Left renal cortex interstitium (tissue), 4 donors: ENCODE measurements around the gene DNAH5. TPM values are rescaled to one million over a fixed set of nuclear protein-coding genes. Genes with fewer than 3 reads are reported as not detected.

Source experiments
- DNase-seq, 4 donors: peaks; one replicate each; pipeline ENCODE4 v3.0.0-alpha.2; 2013; ENCODE audit warnings: low read depth in 4 of 4, low spot score in 2 of 4, missing footprints in 1 of 4
- polyA plus RNA-seq, 4 donors: library from polyadenylated mRNA; unstranded; fragments of 120-200 nt; gene quantifications; one replicate each; pipeline ENCODE4 v1.2.1, GENCODE V29; 2013; ENCODE audit not compliant: insufficient read length in 4 of 4

DNAH5 gene
- polyA plus RNA-seq, 4 donors, result 2.4 to 3.4 (median 2.7) TPM

GRCh38 chr5:13735691-13736090 is 208.8 kb downstream of the DNAH5 start:
- no peak for DNase-seq

GRCh38 chr5:13731121-13731628 is 213.3 kb downstream of the DNAH5 start:
- no peak for DNase-seq

DNA sequence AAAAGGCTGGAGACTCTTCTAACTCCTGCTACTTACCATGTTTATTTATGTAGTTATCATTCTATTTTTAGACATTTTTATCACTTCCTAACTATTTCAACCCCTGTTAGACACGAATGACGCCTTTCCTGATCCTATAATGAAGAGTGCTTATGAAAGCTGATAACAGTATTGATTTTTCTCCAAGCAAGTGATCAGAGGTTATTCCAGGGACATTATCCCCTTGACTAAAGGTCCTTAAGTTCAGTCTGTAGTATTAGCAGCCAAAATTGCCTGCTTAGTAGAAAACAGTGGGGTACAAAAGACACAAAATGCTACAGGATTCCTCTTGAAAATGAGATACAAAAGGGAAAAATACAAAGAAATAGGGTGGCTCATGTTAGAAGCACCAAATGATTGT is 235.6 kb downstream of the DNAH5 start:
- DNase-seq, result no peak

DNA sequence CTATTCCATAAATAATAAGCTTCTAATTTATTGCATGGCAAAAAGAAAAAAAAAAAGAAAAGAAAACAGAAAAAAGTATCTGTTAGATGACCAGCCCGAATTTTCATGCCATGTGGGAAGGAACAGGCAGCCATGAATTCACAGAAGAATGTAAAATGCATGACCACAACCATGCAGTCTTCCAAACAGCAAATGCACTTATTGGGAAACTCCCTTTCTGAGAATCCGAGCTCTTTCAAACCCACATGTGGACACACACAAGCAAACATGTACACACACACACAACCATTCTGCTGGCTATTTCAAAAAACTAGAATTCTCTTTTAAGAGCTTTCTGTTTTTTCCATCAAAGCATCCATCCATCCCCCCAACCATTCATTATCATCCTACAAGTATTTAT is 236.1 kb downstream of the DNAH5 start:
- DNase-seq, result no peak

- DNase-seq, result no peak
Measured at GRCh38 chr5:13704396-13704795, 240.1 kb downstream of the DNAH5 start.

DNA sequence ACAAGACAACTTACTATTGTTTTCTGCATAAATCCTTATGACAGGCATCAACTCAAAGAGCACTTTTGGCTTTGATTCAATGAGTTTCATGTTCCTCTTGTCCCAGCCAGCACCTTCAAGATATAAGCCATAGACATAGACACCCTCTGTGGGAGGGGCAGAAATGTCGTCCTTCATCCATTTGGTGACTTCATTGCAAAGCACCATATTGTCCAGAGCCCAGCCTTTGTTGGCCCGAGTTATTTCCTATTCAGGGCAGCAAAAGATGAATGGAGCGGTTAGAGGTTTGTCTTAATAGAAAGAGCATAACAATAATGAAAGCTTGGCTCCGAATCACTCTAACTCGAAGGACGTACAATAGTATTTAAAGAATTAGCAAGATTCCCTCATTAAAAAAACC is 243.9 kb downstream of the DNAH5 start:
- no peak for DNase-seq

DNA sequence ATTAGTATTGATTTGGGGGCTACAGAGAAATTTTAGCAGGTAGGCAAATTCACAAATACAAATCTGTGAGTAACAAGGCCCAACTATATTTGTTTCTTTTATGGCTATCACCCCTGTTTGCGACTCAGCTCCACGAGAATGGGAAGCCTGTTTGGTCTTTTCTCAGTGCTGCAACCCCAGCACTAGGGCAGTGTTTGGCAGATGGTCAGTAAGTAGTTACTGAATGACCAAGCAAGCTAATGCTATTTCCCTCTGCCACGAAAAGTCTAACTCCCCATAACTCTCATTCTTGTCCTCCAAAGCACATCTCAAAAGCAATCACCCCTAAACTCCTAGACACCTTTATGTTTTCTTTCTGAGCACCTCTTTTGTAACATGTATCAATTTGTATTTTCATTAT is 245.6 kb downstream of the DNAH5 start:
- no peak for DNase-seq

- DNase-seq, result no peak
Measured at GRCh38 chr5:13695076-13695712, 249.3 kb downstream of the DNAH5 start.

GRCh38 chr5:13692172-13692571 is 252.3 kb downstream of the DNAH5 start:
- no peak for DNase-seq

DNA sequence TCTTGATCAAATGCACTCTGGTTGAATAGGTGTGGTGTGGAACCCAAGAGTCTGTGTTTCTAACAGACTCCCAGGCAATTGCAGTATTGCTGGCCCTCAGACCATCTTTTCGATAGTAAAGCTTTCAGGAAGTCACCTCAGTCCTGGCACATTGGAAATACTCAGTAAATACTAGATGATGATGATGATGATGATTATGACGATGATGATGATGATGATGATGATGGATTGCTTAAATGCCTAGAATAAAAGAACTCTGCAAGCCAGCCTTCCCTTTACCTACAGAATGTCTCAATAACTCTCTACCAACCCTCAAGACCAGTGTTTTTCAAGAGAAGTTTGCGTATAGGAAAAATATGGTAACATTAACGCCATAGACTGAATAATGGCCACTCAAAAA is 268.0 kb downstream of the DNAH5 start:
- no peak for DNase-seq

GRCh38 chr5:13674391-13674790 is 270.1 kb downstream of the DNAH5 start:
- no peak for DNase-seq

DNA sequence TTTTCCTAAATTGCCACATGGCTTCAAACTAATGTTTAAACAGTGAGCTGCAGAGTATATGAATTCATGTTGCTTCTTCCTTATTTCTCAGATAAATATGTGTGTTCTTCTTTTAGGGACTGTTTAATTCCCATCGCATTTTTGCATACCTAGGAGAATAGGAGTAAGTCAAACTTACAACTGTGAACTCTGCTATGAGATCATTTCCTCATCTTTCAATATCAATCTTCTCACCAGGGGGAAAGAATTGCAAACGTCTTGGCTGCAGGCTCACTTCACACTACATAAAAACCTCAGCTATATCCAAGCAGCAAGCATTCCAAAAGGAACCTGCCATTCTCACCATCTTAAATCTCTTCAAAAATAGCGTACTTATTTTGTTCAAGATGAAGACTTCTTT is 271.0 kb downstream of the DNAH5 start:
- no peak for DNase-seq

DNA sequence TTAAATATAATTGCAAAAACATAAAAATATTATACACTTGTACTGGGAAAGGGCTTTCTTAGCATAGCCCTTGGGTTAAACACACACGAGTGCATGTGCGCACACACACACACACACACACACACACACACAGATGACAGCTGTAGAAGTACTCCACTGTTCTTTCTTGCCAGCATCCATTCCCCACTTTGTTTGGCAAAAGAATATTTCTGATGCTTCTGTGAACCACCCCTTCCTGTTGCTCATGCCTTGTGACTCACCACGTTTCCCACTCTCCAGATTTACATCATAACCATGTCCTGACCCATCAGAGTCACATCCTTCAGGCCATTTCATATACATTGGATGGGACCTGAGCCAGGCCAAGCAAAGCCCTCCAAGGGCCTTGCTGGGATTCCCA is 280.1 kb downstream of the DNAH5 start:
- DNase-seq, result no peak

- no peak for DNase-seq
Measured at GRCh38 chr5:13662626-13663025, 281.9 kb downstream of the DNAH5 start.

GRCh38 chr5:13661272-13661671 is 283.2 kb downstream of the DNAH5 start:
- no peak for DNase-seq

DNA sequence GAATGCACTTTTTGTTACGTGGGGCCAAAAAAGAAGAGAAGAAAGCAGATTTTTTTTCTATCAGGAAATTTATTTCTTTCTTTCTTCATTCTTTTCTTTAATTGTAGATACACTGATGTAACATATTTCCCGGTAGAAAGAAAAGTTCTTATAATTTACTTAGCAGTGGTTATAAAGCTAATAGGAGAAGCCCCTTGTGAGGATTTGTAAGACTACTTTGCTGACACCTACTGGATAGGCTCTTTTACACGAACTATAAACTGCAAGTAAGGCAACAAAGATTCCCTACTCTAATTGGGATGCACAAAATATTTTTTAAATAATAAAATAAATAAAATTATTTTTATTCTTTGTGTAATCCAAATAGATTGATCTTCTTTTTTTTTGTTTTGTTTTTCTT is 284.4 kb downstream of the DNAH5 start:
- DNase-seq, result no peak

DNA sequence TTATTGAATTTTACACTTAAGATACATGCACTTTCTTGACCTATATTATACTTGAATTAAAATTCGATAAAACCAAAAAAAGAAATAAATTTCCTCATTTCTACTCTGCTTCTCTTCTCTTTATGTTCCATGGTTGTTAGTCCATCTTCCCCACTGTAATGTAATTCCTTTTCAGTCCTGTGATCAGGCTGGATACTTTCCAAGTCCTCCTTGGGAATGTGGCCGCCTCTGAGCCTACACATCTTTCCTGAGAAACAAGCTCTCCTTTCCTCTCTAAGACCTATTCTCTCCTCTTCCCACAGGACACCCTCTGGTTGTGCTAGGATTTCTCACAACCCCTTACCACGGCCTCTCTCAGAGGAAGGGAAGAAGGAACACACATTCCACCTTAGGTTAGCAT is 285.1 kb downstream of the DNAH5 start:
- DNase-seq, result no peak

DNA sequence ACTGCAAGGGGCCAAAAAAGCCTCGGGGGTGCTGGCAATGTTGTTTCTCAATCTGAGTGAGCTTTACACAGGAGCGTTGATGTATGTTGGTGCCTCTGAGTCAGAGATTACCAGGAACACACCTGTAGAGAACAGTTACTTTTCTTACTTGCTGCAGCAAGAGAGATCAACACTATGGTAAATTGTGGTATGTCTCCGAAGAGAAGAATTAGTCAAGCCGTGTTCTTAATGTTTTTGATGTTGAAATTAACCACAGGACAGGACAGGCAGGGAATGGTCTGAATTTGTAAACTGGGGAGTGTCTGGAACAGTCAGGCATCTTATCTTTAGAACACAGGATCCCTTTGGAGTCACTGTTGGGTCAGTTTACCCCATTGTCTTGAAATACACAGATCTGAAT is 285.7 kb downstream of the DNAH5 start:
- no peak for DNase-seq

GRCh38 chr5:13658152-13658551 is 286.3 kb downstream of the DNAH5 start:
- DNase-seq, result no peak

- DNase-seq, result no peak
Measured at GRCh38 chr5:13653709-13654108, 290.8 kb downstream of the DNAH5 start.

GRCh38 chr5:13649656-13650055 is 294.8 kb downstream of the DNAH5 start:
- no peak for DNase-seq

- no peak for DNase-seq
Measured at GRCh38 chr5:13648822-13649221, 295.7 kb downstream of the DNAH5 start.

GRCh38 chr5:13643734-13644133 is 300.8 kb downstream of the DNAH5 start:
- no peak for DNase-seq
